Bronchial epithelial cell (primary cell): ENCODE results near the gene EFCAB6. TPM values are rescaled to one million over a fixed set of nuclear protein-coding genes. Genes with fewer than 3 reads are reported as not detected.

Experiments used
- DNase-seq: peaks from one replicate; pipeline ENCODE4 v3.0.0-alpha.2; 2010; ENCODE audit warnings: low read depth
- FAIRE-seq: peaks from 2 replicates; lab custom pipeline; 2011; peaks lifted over from hg19 to GRCh38; lab: Jason Lieb, UNC
- H3K27me3 ChIP-seq: 2 replicates; pipeline ENCODE4 v1.5.1; 2011; ENCODE audit warnings: low read length; ENCODE audit not compliant: control insufficient read depth, insufficient read depth
- H3K36me3 ChIP-seq: 2 replicates; pipeline ENCODE4 v1.5.1; 2011; ENCODE audit warnings: low read length; ENCODE audit not compliant: control insufficient read depth, insufficient read depth
- H3K4me3 ChIP-seq: 2 replicates; pipeline ENCODE4 v1.5.1; 2011; ENCODE audit warnings: mild to moderate bottlenecking, low read depth, low read length, control low read depth
- total RNA-seq: library from RNA; depleted of rRNA; stranded (reverse); fragments of >200 nt; gene quantifications from 2 replicates; pipeline ENCODE4 v1.2.1, GENCODE V29; 2014
- TF ChIP-seq, protein P1 (sequence below): IDR thresholded peaks from 2 replicates; pipeline ENCODE4 v1.5.1; 2011; ENCODE audit warnings: mild to moderate bottlenecking, moderate library complexity, low read length, control low read depth, inconsistent platforms; ENCODE audit not compliant: insufficient read depth, severe bottlenecking

Gene EFCAB6
- total RNA-seq, 1 donor from 2014 or later: 0.26 TPM

DNA sequence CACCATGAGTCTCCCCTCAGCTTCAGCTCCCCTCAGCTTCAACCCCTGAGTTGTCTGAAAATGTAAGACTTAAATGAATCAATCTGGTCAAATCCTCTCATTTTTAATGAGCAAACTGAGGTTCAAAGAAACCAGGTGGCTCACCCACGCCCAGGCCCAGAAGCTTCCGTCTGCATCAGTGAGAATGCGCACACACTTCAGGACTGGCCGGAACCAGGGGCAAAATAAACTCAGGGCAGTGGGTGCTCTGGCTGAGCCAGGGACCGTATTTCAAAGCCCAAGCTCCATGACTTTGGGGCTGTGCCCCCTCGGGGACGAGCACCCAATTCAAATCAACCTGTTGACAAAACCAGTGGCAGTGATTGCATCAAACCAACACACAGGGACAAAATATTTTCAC, 47.1 kb upstream of the EFCAB6 start:
- no peaks in the 10 kb centered on the region for H3K36me3 ChIP-seq
- peaks cover 8% of the 10 kb centered on the region for H3K27me3 ChIP-seq
- H3K4me3 ChIP-seq: no peak overlapping the region
- no peak for FAIRE-seq
- TF ChIP-seq, protein P1, sequence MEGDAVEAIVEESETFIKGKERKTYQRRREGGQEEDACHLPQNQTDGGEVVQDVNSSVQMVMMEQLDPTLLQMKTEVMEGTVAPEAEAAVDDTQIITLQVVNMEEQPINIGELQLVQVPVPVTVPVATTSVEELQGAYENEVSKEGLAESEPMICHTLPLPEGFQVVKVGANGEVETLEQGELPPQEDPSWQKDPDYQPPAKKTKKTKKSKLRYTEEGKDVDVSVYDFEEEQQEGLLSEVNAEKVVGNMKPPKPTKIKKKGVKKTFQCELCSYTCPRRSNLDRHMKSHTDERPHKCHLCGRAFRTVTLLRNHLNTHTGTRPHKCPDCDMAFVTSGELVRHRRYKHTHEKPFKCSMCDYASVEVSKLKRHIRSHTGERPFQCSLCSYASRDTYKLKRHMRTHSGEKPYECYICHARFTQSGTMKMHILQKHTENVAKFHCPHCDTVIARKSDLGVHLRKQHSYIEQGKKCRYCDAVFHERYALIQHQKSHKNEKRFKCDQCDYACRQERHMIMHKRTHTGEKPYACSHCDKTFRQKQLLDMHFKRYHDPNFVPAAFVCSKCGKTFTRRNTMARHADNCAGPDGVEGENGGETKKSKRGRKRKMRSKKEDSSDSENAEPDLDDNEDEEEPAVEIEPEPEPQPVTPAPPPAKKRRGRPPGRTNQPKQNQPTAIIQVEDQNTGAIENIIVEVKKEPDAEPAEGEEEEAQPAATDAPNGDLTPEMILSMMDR: no peak
- DNase-seq: no peak

DNA sequence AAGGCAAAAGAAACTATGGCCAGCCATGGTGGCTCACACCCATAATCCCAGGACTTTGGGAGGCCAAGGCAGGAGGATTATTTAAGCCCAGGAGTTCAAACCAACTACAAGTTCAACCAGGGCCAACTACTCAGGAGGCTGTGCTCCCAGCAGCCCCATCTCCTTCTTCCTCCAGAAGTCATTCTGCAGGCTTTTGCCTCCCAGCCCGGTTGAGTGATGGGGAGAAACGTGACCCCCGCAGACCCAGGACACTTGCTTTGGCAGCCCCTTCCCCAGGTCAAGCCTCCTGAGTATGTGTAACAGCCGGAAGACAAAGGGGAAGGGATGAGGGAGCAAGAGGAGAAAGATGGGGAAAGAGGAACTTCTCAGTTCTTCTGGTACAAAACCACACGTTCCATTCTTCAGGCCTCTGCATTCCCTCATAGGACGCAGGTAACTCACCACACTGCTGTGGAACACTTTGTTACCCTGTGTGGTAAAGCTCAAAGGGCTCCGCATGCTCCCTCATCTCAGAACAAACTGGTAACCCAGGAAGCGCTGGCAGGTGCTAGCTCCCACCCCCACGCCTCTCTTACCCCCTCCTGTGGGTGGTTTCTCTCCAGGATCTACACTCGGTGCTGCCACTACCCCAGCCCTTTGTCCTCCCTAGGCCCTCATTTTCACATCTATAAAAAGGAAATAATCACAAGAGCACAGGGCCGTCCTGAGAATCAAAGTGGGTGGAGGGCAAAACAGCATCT, 46.2 kb upstream of the EFCAB6 start:
- DNase-seq: no peak
- TF ChIP-seq, protein P1: no peak
- Histone ChIP-seq H3K27me3 (peaks cover 8% of the 10 kb centered on the region), H3K36me3 (no peaks in the 10 kb centered on the region), H3K4me3 (no peak overlapping the region)
- FAIRE-seq: no peak

DNA sequence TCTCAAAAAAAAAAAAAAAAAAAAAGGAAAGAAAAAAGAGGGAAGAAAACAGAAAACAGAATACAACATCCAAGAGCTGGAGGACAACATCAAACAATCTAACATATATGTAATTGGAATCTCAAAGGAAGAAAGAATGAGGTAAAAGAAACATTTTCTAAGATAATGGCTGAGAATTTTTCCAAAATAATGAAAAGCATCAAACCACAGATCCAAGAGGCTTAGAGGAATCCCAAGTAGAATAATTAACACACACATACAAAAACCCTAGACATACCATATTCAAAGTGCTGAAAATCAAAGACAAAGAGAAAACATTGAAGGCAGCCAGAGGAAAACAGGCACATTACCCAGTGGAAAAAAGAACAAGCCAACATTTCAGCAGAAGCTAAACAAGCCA, 45.3 kb upstream of the EFCAB6 start:
- TF ChIP-seq, protein P1: no peak
- no peak overlapping the region for H3K4me3 ChIP-seq

DNA sequence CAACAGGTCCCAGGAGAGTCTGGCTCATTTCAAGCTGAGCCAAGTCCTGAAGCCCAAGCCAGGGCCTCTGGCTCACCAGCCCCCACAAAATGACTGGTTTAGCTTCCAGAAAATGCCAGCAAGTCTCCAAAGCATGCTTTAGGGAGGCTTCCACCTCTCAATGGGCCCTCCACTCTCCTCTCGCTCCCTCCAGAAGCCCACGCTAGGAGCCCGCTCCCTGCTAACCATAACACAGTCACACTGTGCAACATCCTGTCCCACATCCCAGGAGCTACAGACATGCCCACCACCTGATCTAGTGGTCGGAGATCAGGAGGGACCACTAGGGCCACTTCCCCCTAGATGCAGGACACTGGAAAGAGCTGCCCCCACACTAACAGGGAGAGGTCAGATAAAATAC, 43.3 kb upstream of the EFCAB6 start:
- TF ChIP-seq, protein P1: no peak
- no peaks in the 10 kb centered on the region for H3K36me3 ChIP-seq
- no peak overlapping the region for H3K4me3 ChIP-seq
- no peak for DNase-seq
- FAIRE-seq: peak; percentile 7
- H3K27me3 ChIP-seq: peaks cover under 1% of the 10 kb centered on the region

More for the DNA sequence above, 45.3 kb upstream of the EFCAB6 start:
- DNase-seq (no peak), FAIRE-seq (no peak)
- Histone ChIP-seq H3K36me3 (no peaks in the 10 kb centered on the region), H3K27me3 (peaks cover 4% of the 10 kb centered on the region)

DNA sequence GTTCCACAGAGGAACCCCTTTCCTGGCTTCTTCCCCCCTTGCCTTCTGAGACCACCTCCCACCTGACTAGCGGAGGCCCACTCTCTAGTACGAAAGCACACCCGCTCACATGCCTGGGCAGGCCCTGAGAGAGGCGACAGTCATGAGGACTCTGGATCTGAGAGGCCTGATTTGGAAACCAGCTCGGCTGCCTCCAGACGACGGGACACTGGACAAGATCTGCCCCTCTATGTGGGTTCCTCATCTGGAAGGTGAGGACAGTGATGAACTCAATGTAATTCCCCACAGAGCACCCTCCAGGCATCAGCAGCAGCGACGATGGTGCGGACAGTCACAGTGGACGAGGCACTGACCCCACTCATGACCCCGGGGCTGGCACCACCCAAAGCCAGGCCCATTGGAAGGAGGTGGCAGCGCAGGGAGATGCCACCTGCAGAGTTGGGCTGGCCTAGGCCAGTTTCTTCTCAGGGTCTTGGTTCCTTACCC, 42.7 kb upstream of the EFCAB6 start:
- FAIRE-seq: no peak
- TF ChIP-seq, protein P1: no peak
- H3K36me3 ChIP-seq: no peaks in the 10 kb centered on the region
- no peak overlapping the region for H3K4me3 ChIP-seq
- DNase-seq: no peak
- H3K27me3 ChIP-seq: peaks cover 5% of the 10 kb centered on the region
